GM12878 (cell line): ENCODE results near the gene H6PD. TPM values are rescaled to one million over a fixed set of nuclear protein-coding genes. Genes with fewer than 3 reads are reported as not detected.

Source experiments
- ATAC-seq: fragments of 200-7000 bp; cut with Tn5 transposase; 3 replicates; pipeline ENCODE4 v1.9.1; 2020; ENCODE audit warnings: mild to moderate bottlenecking, moderate library complexity
- BruUV-seq: library from RNA; stranded (reverse); fragments of 400-500 nt; replicated peaks from 2 replicates; lab custom pipeline; 2021; lab: Mats Ljungman, UMichigan
- CTCF ChIA-PET: fragments of 300-600 bp; sonication (Branson Sonifier 250); formaldehyde crosslinking; extraction: SDS; loops from one replicate; lab custom pipeline; 2021; ENCODE audit warnings: inconsistent platforms; lab: Yijun Ruan, JAX
- POLR2A ChIA-PET: fragments of 350-600 bp; formaldehyde crosslinking; extraction: SDS; loops from one replicate; lab custom pipeline; 2021; ENCODE audit warnings: inconsistent platforms; lab: Charles Lee
- RAD21 ChIA-PET: fragments of 300-600 bp; sonication (Branson Sonifier 250); formaldehyde crosslinking; loops from one replicate; lab custom pipeline; 2023; ENCODE audit warnings: antibody characterized with exemption; ENCODE audit not compliant: unreplicated experiment; lab: Charles Lee
- SMC1A ChIA-PET: fragments of 300-600 bp; sonication (Branson Sonifier 250); formaldehyde crosslinking; loops from one replicate; lab custom pipeline; 2023; ENCODE audit not compliant: unreplicated experiment, uncharacterized antibody; lab: Charles Lee
- DNase-seq: peaks from one replicate; pipeline ENCODE4 v3.0.0-alpha.2; 2011; ENCODE audit warnings: low read depth, low spot score
- FAIRE-seq: peaks from 3 replicates; lab custom pipeline; 2011; peaks lifted over from hg19 to GRCh38; lab: Jason Lieb, UNC
- H2AFZ ChIP-seq: 2 replicates; pipeline ENCODE4 v1.6.0; 2011; ENCODE audit warnings: low read depth, low read length, control low read depth; ENCODE audit not compliant: control insufficient read depth
- H3K27ac ChIP-seq: 2 replicates; pipeline ENCODE4 v1.5.1; 2011; ENCODE audit warnings: control low read depth; ENCODE audit not compliant: control insufficient read depth, insufficient read depth
- H3K27me3 ChIP-seq, 2 experiments: replicated peaks in 1 of 2; 2 replicates each; pipeline versions ENCODE4 v1.6.0 to v1.6.1; 2011; ENCODE audit warnings: low read length in 1 of 2; ENCODE audit not compliant: control insufficient read depth in 2 of 2, insufficient read depth in 2 of 2
- H3K36me3 ChIP-seq, 2 experiments: 2 replicates each; pipeline ENCODE4 v1.5.1; 2011; ENCODE audit warnings: low read length in 1 of 2; ENCODE audit not compliant: control insufficient read depth in 2 of 2, insufficient read depth in 2 of 2
- H3K4me1 ChIP-seq: 2 replicates; pipeline ENCODE4 v1.6.1; 2011; ENCODE audit warnings: mild to moderate bottlenecking, low read length, moderate library complexity, mixed read lengths; ENCODE audit not compliant: control insufficient read depth, insufficient read depth
- H3K4me2 ChIP-seq: 2 replicates; pipeline ENCODE4 v1.6.0; 2011; ENCODE audit warnings: control low read depth; ENCODE audit not compliant: control insufficient read depth, insufficient read depth
- H3K4me3 ChIP-seq: fragments of 200-600 bp; sonication (generic); 2 replicates; pipeline ENCODE4 v1.5.1; 2016
- H3K79me2 ChIP-seq: 2 replicates; pipeline ENCODE4 v1.6.0; 2011; ENCODE audit warnings: low read length; ENCODE audit not compliant: control insufficient read depth, insufficient read depth
- H3K9ac ChIP-seq: 2 replicates; pipeline ENCODE4 v1.8.0; 2011; ENCODE audit warnings: low read length, control low read depth, mixed read lengths; ENCODE audit not compliant: control insufficient read depth, insufficient read depth
- H3K9me3 ChIP-seq: replicated peaks from 3 replicates; pipeline ENCODE4 v1.5.1; 2011; ENCODE audit warnings: mild to moderate bottlenecking, low read length; ENCODE audit not compliant: control insufficient read depth, insufficient read depth
- H4K20me1 ChIP-seq: 2 replicates; pipeline ENCODE4 v1.6.0; 2011; ENCODE audit not compliant: control insufficient read depth, insufficient read depth
- CHD1 ChIP-seq: IDR thresholded peaks from 2 replicates; pipeline ENCODE4 v1.6.1; 2012; ENCODE audit warnings: low read depth, low read length, improper control_type of control experiment
- CREM ChIP-seq: IDR thresholded peaks from 2 replicates; pipeline ENCODE4 v1.6.1; 2014; ENCODE audit warnings: antibody characterized with exemption, low read depth
- ELK1 ChIP-seq: IDR thresholded peaks from 2 replicates; pipeline ENCODE4 v1.6.1; 2012; ENCODE audit warnings: low read depth, low read length, improper control_type of control experiment
- FOXK2 ChIP-seq: fragments of 450-650 bp; IDR thresholded peaks from 2 replicates; pipeline ENCODE4 v1.6.1; 2017; ENCODE audit warnings: mild to moderate bottlenecking, moderate library complexity
- HDAC6 ChIP-seq: fragments of 200-600 bp; sonication (generic); IDR thresholded peaks from one replicate; pipeline ENCODE4 v1.8.0; 2017; ENCODE audit warnings: antibody characterized with exemption; ENCODE audit not compliant: unreplicated experiment
- MYC ChIP-seq: IDR thresholded peaks from 2 replicates; pipeline ENCODE4 v1.6.1; 2011; ENCODE audit warnings: mild to moderate bottlenecking, low read length, moderate library complexity, inconsistent platforms; ENCODE audit not compliant: insufficient read depth, insufficient replicate concordance, insufficient read length, severe bottlenecking
- NFIC ChIP-seq: IDR thresholded peaks from 2 replicates; pipeline ENCODE4 v1.6.1; 2012; ENCODE audit warnings: low read depth, mild to moderate bottlenecking, inconsistent platforms, low read length, moderate library complexity
- NFYB ChIP-seq: IDR thresholded peaks from 2 replicates; pipeline ENCODE4 v1.6.1; 2011; ENCODE audit warnings: low read depth, mild to moderate bottlenecking, low read length, improper control_type of control experiment, moderate library complexity; ENCODE audit not compliant: insufficient read depth
- NKRF ChIP-seq: fragments of 450-650 bp; conservative IDR thresholded peaks from 2 replicates; pipeline ENCODE4 v1.6.1; 2017; ENCODE audit warnings: mild to moderate bottlenecking, moderate library complexity
- POLR2AphosphoS2 ChIP-seq: IDR thresholded peaks from 2 replicates; pipeline ENCODE4 v1.6.1; 2011; ENCODE audit warnings: low read depth, mild to moderate bottlenecking, low read length, improper control_type of control experiment, moderate library complexity
- RAD21 ChIP-seq: IDR thresholded peaks from 2 replicates; pipeline ENCODE4 v1.6.1; 2011; ENCODE audit warnings: mild to moderate bottlenecking, low read depth, low read length, moderate library complexity; ENCODE audit not compliant: insufficient read depth
- SMARCA5 ChIP-seq: fragments of 450-650 bp; IDR thresholded peaks from 2 replicates; pipeline ENCODE4 v1.6.1; 2017; ENCODE audit warnings: mild to moderate bottlenecking
- TARDBP ChIP-seq: IDR thresholded peaks from 2 replicates; pipeline ENCODE4 v1.6.1; 2016; ENCODE audit warnings: borderline replicate concordance
- ZZZ3 ChIP-seq: IDR thresholded peaks from 2 replicates; pipeline ENCODE4 v1.6.1; 2011; ENCODE audit warnings: low read depth; ENCODE audit not compliant: control insufficient read depth, insufficient read length
- whole genome bisulfite sequencing: methylation state at CpG from one replicate; pipeline ENCODE4 v1.1.6; 2016; ENCODE audit warnings: low lambda C conversion rate; ENCODE audit not compliant: insufficient replicate concordance, insufficient coverage; ENCODE audit errors: missing lambda C conversion rate; 5-methylcytosine and 5-hydroxymethylcytosine counted together
- in situ Hi-C: fragments of 300-500 bp; cut with MboI; formaldehyde crosslinking; loops from 9 replicates; pipeline ENCODE4 v1.14.3; 2018; ENCODE audit warnings: mixed read lengths
- intact Hi-C: fragments of 100-400 bp; cut with micrococcal nuclease; formaldehyde crosslinking; loops from one replicate; pipeline ENCODE4 v1.14.2; 2022; ENCODE audit not compliant: unreplicated experiment
- polyA plus RNA-seq, 11 experiments: library from polyadenylated mRNA; depleted of rRNA in 4 of 11; unstranded in 6 of 11; stranded (reverse) in 5 of 11; fragments of >200 nt; fragmentation: Nextera tagmentation in 4 of 11; fragmentation: Illumina TruSeq in 1 of 11; extraction: Ambion mirVana in 4 of 11; extraction: Trizol in 1 of 11; gene quantifications; 1 replicate in 1 of 11; 2 replicates in 10 of 11; pipeline versions ENCODE4 v1.2.1 to v1.2.3, GENCODE V29; 2011 to 2016; ENCODE audit warnings: inconsistent platforms in 2 of 11, missing spikeins in 2 of 11, low read depth in 1 of 11
- total RNA-seq, 4 experiments: library from RNA; depleted of rRNA in 3 of 4; stranded (reverse); fragments of >200 nt in 3 of 4; fragmentation: Illumina TruSeq in 1 of 4; extraction: Trizol in 1 of 4; gene quantifications; 2 replicates each; pipeline versions ENCODE4 v1.2.1 to v1.2.3, GENCODE V29; 2013 to 2021
- TF ChIP-seq, protein P1 (sequence below): fragments of 450-650 bp; IDR thresholded peaks from 2 replicates; pipeline ENCODE4 v1.6.1; 2017; ENCODE audit warnings: mild to moderate bottlenecking, moderate library complexity

The H6PD gene
- total and polyA plus RNA-seq, 10 of the 15 experiments (the other 5 are each of a cell fraction or from before 2014, with no cell fraction given), result 1.2 to 20.7 (median 7.7) TPM

- H4K20me1 ChIP-seq, result no peaks in the 10 kb centered on the region
- H3K4me1 ChIP-seq, result peaks cover 59% of the 10 kb centered on the region
- no peak for DNase-seq
- no peaks in the 10 kb centered on the region for H3K36me3 ChIP-seq
- ATAC-seq, result no peak
- H3K4me2 ChIP-seq, result no peak overlapping the region; the same call in 1 of the 2 replicates
- no peak overlapping the region for H2AFZ ChIP-seq
- intact Hi-C loops, result loop anchor here (5.0 kb wide), 1 partner anchor 191 kb away; no protein-coding TSS in a partner anchor
- CTCF ChIA-PET, result interaction anchor here (1.1 to 6.6 kb wide), 4 partner anchors 51 to 194 kb away, joined by 3 to 117 read pairs (median 28); no protein-coding TSS in a partner anchor
- peaks cover 0 to 32% of the 10 kb centered on the region in 2 experiments; a peak in 3 of 4 replicates for H3K27me3 ChIP-seq
- SMC1A ChIA-PET, result interaction anchor here (1.4 to 3.8 kb wide), 2 partner anchors 68 to 88 kb away, joined by 3 to 43 read pairs; no protein-coding TSS in a partner anchor
- RAD21 ChIA-PET, result interaction anchor here (5.6 kb wide), 1 partner anchor 87 kb away, joined by 59 read pairs; no protein-coding TSS in a partner anchor
- no peaks in the 10 kb centered on the region for H3K9me3 ChIP-seq
- H3K4me3 ChIP-seq, result no peak overlapping the region
- in situ Hi-C loops, result loop anchor here (5.0 kb wide), 1 partner anchor 86 kb away; no protein-coding TSS in a partner anchor
- BruUV-seq, result no TSS peak
- 17% methylated on average over 46 of the region's 54 CpGs for WGBS
- no peak overlapping the region for H3K27ac ChIP-seq
- no peak overlapping the region for H3K9ac ChIP-seq
- POLR2A ChIA-PET, result no interaction called here
- FAIRE-seq, result no peak
- H3K79me2 ChIP-seq, result no peaks in the 10 kb centered on the region
- TF ChIP-seq ELK1, result no peak
- no peak for TF ChIP-seq FOXK2
- TF ChIP-seq CHD1, result no peak
- TF ChIP-seq CREM, result no peak
- TF ChIP-seq POLR2AphosphoS2, result no peak
- TF ChIP-seq, protein P1, sequence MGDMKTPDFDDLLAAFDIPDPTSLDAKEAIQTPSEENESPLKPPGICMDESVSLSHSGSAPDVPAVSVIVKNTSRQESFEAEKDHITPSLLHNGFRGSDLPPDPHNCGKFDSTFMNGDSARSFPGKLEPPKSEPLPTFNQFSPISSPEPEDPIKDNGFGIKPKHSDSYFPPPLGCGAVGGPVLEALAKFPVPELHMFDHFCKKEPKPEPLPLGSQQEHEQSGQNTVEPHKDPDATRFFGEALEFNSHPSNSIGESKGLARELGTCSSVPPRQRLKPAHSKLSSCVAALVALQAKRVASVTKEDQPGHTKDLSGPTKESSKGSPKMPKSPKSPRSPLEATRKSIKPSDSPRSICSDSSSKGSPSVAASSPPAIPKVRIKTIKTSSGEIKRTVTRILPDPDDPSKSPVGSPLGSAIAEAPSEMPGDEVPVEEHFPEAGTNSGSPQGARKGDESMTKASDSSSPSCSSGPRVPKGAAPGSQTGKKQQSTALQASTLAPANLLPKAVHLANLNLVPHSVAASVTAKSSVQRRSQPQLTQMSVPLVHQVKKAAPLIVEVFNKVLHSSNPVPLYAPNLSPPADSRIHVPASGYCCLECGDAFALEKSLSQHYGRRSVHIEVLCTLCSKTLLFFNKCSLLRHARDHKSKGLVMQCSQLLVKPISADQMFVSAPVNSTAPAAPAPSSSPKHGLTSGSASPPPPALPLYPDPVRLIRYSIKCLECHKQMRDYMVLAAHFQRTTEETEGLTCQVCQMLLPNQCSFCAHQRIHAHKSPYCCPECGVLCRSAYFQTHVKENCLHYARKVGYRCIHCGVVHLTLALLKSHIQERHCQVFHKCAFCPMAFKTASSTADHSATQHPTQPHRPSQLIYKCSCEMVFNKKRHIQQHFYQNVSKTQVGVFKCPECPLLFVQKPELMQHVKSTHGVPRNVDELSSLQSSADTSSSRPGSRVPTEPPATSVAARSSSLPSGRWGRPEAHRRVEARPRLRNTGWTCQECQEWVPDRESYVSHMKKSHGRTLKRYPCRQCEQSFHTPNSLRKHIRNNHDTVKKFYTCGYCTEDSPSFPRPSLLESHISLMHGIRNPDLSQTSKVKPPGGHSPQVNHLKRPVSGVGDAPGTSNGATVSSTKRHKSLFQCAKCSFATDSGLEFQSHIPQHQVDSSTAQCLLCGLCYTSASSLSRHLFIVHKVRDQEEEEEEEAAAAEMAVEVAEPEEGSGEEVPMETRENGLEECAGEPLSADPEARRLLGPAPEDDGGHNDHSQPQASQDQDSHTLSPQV, result no peak
- no peak for TF ChIP-seq NKRF
- no peak for TF ChIP-seq MYC
- no peak for TF ChIP-seq RAD21
- no peak for TF ChIP-seq TARDBP
- TF ChIP-seq HDAC6, result no peak
- no peak for TF ChIP-seq NFIC
- TF ChIP-seq ZZZ3, result no peak
- TF ChIP-seq NFYB, result no peak
- no peak for TF ChIP-seq SMARCA5
Observed at GRCh38 chr1:9198538-9199361, 35.8 kb upstream of the H6PD start.
